RWPE2 (cell line): ENCODE data around the gene ARHGAP18.
A peak's percentile ranks its signal among the peaks of the same experiment; 100 is the strongest.

Source experiments
- ATAC-seq: fragments of 200-7000 bp; cut with Tn5 transposase; 3 replicates; pipeline ENCODE4 v1.9.1; 2021; ENCODE audit warnings: low read depth
- DNase-seq: peaks from one replicate; pipeline ENCODE4 v3.0.0-alpha.2; 2020; ENCODE audit warnings: low spot score
- H3K27ac ChIP-seq: fragments of 450-650 bp; 2 replicates; pipeline ENCODE4 v1.5.1; 2017; ENCODE audit warnings: mild to moderate bottlenecking; ENCODE audit not compliant: poor library complexity, severe bottlenecking
- H3K27me3 ChIP-seq: fragments of 250-450 bp; sonication (Bioruptor Pico); 2 replicates; pipeline ENCODE4 v1.5.1; 2021; ENCODE audit warnings: mild to moderate bottlenecking, moderate library complexity; ENCODE audit not compliant: insufficient read depth, poor library complexity, severe bottlenecking
- H3K36me3 ChIP-seq: fragments of 250-450 bp; sonication (Bioruptor Pico); 2 replicates; pipeline ENCODE4 v1.5.1; 2020; ENCODE audit warnings: low read depth, mild to moderate bottlenecking, moderate library complexity
- H3K4me1 ChIP-seq: fragments of 250-450 bp; sonication (Bioruptor Pico); 2 replicates; pipeline ENCODE4 v1.5.1; 2021; ENCODE audit warnings: mild to moderate bottlenecking, moderate library complexity; ENCODE audit not compliant: insufficient read depth, poor library complexity, severe bottlenecking
- H3K4me3 ChIP-seq: fragments of 250-450 bp; sonication (Bioruptor Pico); 2 replicates; pipeline ENCODE4 v1.5.1; 2021; ENCODE audit warnings: mild to moderate bottlenecking, moderate library complexity; ENCODE audit not compliant: severe bottlenecking
- H3K9me3 ChIP-seq: fragments of 250-450 bp; sonication (Bioruptor Pico); 2 replicates; pipeline ENCODE4 v1.5.1; 2021; ENCODE audit warnings: mild to moderate bottlenecking, moderate library complexity; ENCODE audit not compliant: severe bottlenecking
- TF ChIP-seq, protein P1 (sequence below): fragments of 450-650 bp; IDR thresholded peaks from one replicate; pipeline ENCODE4 v1.5.1; 2017; ENCODE audit warnings: mild to moderate bottlenecking, moderate library complexity; ENCODE audit not compliant: poor library complexity, severe bottlenecking

ARHGAP18 gene

DNA sequence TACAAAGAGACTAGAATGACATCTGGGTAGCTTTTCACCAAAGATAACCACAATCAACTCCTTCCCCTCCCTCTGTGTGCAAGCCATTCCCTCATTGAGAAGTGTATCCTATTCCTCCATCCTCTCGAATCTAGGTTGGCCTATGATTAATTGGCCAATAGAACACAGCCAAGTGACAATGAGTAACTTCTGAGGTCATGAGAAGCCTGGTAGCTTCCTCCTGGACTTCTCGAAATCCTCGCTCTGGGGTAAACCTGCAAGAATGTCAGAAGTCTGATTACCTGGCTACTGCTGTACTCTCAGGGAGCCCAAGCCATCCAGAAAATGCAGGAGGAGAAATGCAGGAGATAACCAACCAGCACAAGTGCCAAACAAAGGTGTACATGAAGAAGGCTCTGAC, 13.1 kb downstream of the ARHGAP18 start:
- no peaks in the 10 kb centered on the region for H3K9me3 ChIP-seq
- no peak for DNase-seq
- no peak for ATAC-seq
- no peak overlapping the region for H3K4me3 ChIP-seq
- peaks cover 57% of the 10 kb centered on the region for H3K4me1 ChIP-seq
- H3K27me3 ChIP-seq: no peaks in the 10 kb centered on the region
- H3K36me3 ChIP-seq: peaks cover 16% of the 10 kb centered on the region
- H3K27ac ChIP-seq: peak overlapping the region; percentile 96
- TF ChIP-seq, protein P1, sequence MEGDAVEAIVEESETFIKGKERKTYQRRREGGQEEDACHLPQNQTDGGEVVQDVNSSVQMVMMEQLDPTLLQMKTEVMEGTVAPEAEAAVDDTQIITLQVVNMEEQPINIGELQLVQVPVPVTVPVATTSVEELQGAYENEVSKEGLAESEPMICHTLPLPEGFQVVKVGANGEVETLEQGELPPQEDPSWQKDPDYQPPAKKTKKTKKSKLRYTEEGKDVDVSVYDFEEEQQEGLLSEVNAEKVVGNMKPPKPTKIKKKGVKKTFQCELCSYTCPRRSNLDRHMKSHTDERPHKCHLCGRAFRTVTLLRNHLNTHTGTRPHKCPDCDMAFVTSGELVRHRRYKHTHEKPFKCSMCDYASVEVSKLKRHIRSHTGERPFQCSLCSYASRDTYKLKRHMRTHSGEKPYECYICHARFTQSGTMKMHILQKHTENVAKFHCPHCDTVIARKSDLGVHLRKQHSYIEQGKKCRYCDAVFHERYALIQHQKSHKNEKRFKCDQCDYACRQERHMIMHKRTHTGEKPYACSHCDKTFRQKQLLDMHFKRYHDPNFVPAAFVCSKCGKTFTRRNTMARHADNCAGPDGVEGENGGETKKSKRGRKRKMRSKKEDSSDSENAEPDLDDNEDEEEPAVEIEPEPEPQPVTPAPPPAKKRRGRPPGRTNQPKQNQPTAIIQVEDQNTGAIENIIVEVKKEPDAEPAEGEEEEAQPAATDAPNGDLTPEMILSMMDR: no peak

DNA sequence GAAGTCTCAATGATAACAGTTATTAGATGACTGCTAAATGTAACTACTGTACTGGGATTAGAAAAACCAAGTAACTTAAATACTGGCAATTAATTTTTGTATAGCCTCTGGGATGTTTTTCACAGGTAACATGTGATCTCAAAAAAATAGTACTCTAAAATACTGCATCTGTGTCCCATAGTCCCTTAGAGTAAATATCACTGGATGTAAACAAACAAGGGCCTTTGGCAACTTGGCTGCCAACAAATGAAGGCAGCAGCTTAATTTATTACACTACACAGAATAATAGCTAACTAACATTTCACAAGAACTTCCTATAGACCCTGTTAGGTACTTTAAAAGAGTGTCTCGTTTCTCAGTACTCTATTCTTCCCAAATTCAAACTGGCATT, 14.0 kb downstream of the ARHGAP18 start:
- TF ChIP-seq, protein P1: no peak
- H3K36me3 ChIP-seq: peaks cover 16% of the 10 kb centered on the region
- DNase-seq: no peak
- peak overlapping the region; percentile 96 for H3K27ac ChIP-seq
- H3K9me3 ChIP-seq: no peaks in the 10 kb centered on the region
- H3K4me3 ChIP-seq: no peak overlapping the region
- peaks cover 55% of the 10 kb centered on the region for H3K4me1 ChIP-seq
- H3K27me3 ChIP-seq: no peaks in the 10 kb centered on the region
- no peak; the same call in 2 of the 3 replicates for ATAC-seq

DNA sequence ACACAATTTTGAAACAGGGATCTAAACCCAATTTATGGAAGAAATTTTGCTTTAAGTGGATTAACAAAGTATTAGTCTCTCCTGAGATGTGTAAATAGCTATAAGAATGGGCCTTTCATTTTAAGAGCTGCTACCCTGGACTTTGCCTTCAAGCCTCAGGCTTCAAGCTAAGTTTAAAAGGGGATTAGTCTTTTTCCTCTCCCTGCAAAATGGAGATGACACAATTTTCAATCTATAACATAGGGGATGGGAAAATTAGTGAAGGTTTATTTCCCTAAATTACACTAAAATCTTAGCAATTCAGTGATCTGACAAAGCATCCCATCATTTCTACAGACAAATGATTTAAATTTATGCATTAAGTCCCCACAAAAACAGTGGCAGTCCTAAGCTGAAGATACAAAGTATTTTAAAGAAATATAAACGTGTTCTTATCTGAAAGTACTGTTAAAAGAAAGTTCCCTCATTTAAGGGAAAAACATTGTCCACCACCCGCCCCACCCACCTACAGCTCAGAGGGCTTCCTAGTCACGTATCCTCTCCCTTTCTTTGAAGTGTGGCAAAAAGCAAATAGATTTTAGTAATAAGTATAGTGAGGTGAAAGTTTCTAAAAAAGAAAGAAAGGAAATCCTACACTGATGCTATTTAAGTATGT, 14.5 kb downstream of the ARHGAP18 start:
- H3K27ac ChIP-seq: peak overlapping the region; percentile 96
- no peak overlapping the region for H3K4me3 ChIP-seq
- no peaks in the 10 kb centered on the region for H3K27me3 ChIP-seq
- ATAC-seq (peak; percentile 76), DNase-seq (no peak)
- H3K9me3 ChIP-seq: no peaks in the 10 kb centered on the region
- peaks cover 15% of the 10 kb centered on the region for H3K36me3 ChIP-seq
- TF ChIP-seq, protein P1: no peak
- H3K4me1 ChIP-seq: peaks cover 55% of the 10 kb centered on the region

DNA sequence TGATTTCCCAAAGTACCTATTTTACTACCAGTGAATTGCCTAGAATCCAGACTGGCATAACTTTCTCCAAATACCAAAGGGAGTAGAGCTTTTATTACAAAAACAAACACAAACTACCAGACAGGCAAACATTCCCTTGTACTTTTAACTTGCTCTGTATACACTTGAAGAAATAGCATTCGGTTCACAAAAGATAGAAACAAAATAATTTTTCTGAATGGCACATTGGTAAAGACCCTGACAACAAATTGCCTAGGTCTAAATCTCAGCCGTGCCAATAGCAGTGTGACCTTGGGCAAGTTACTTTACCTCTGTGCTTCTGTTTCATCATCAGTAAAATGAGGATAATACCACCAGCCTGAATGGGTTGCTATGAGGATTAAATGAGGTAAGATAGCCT, 15.9 kb downstream of the ARHGAP18 start:
- peaks cover 11% of the 10 kb centered on the region for H3K36me3 ChIP-seq
- no peak for DNase-seq
- H3K4me1 ChIP-seq: peaks cover 56% of the 10 kb centered on the region
- H3K4me3 ChIP-seq: no peak overlapping the region
- peak overlapping the region; percentile 96 for H3K27ac ChIP-seq
- H3K9me3 ChIP-seq: no peaks in the 10 kb centered on the region
- TF ChIP-seq, protein P1: no peak
- H3K27me3 ChIP-seq: no peaks in the 10 kb centered on the region
- no peak for ATAC-seq

DNA sequence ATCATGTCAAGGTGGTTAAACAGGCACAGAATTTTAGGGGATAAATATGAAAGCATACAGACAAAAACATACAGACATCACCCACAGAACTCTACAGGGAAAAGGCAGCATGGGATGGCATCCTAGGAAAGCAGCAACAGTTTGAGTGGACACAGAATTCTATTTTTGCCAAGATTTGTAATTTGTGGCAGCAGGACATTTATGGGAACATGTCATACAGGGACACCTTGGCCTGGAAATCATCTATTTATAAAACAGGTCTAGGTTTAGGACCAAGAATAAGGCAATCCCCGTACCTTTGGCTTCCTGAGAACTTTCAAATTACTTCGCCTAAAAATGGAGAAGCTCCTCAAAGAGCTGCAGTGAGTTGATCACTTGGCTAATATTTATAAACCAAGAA, 17.5 kb downstream of the ARHGAP18 start:
- ATAC-seq (no peak), DNase-seq (no peak)
- TF ChIP-seq, protein P1: no peak
- Histone ChIP-seq H3K9me3 (no peaks in the 10 kb centered on the region), H3K27me3 (no peaks in the 10 kb centered on the region), H3K4me1 (peaks cover 50% of the 10 kb centered on the region), H3K27ac (peak overlapping the region; percentile 98), H3K4me3 (no peak overlapping the region), H3K36me3 (peaks cover 7% of the 10 kb centered on the region; the same call in 1 of the 2 replicates)
